Astrocyte of the spinal cord (primary cell): Measurements from ENCODE around the gene LGR6.

Experiments used
- DNase-seq: peaks from one replicate; pipeline ENCODE4 v3.0.0; 2011; ENCODE audit warnings: low read depth, low spot score
- H3K4me3 ChIP-seq: 2 replicates; pipeline ENCODE4 v1.5.1; 2011; ENCODE audit warnings: low read depth, mild to moderate bottlenecking, low read length, moderate library complexity
- in situ Hi-C: cut with HindIII; loops from 2 replicates; pipeline ENCODE4 v1.10.0; 2017; ENCODE audit warnings: low sequenced_read_pairs
- TF ChIP-seq, protein P1 (sequence below): IDR thresholded peaks from 2 replicates; pipeline ENCODE4 v1.5.1; 2012; ENCODE audit warnings: low read depth, mild to moderate bottlenecking, low read length, inconsistent platforms

Gene LGR6

DNA sequence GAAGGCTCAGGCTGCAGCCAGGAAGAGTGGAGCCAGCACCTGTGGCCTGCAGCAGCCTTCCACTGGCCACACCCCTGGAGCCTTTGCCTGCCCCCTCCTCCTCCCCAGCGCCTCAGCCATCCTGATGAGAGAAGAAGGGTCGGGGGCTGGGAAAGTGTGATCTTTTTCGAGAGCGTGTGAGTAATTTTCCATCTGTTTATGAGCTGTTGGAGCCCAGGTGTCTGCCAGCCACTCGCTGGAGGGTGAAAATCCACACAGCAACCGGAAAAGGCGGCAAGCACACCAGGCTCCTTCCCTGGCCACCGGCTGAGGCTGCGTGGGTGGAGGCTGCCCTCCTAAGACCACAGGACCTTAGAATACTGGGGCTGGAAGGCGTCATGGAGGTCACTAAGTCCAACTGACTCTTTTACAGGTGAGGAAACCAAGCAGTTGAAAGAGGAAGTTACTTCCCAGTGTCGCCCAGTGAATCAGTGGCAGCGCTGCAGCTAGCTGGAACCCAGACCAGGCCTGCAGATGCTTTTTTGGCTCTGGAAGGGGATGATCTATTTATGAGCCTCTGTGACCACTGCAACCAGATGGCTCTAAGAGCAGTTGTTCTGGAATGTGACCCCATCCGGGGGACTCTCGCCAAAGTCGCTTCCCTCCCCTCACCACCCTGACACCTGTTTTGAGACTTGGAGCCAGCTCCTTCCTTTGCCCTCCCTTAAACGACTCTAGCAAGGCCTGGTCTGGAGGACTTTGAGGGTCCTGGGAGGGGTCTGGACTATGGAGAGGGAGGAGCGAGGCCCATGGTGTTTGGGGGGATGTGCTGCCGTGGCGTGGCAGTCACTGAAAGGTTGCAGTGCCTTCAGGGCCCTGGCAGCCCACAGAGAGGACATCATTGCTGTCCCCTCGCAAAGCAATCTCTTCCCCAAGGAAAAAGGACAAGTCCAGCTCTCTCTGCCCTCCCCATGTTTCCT lies 54.5 kb downstream of the LGR6 start:
- no peak overlapping the region for H3K4me3 ChIP-seq
- TF ChIP-seq, protein P1, sequence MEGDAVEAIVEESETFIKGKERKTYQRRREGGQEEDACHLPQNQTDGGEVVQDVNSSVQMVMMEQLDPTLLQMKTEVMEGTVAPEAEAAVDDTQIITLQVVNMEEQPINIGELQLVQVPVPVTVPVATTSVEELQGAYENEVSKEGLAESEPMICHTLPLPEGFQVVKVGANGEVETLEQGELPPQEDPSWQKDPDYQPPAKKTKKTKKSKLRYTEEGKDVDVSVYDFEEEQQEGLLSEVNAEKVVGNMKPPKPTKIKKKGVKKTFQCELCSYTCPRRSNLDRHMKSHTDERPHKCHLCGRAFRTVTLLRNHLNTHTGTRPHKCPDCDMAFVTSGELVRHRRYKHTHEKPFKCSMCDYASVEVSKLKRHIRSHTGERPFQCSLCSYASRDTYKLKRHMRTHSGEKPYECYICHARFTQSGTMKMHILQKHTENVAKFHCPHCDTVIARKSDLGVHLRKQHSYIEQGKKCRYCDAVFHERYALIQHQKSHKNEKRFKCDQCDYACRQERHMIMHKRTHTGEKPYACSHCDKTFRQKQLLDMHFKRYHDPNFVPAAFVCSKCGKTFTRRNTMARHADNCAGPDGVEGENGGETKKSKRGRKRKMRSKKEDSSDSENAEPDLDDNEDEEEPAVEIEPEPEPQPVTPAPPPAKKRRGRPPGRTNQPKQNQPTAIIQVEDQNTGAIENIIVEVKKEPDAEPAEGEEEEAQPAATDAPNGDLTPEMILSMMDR = no peak
- DNase-seq = no peak
- in situ Hi-C loops = no loop called here

DNA sequence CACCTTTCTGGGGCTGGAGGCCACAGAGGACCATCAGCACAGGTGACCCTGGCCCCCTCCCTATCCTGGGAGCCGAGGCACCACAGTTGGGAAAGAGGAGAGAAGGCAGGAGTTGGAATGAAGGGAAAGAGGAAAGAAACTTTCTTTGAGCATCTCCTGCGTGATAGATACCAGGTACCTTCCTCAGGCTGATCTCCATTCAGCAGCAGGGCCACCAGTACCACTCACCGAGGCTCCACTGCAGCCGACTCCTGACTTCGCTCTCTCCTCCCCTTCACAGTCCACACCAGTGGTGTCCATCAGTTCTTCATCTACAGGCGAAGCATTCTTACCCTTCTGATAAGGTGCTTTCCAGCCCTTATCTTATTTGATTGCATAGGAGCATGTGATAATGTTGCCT lies 55.3 kb downstream of the LGR6 start:
- TF ChIP-seq, protein P1 = no peak
- in situ Hi-C loops = no loop called here
- H3K4me3 ChIP-seq = no peak overlapping the region
- no peak for DNase-seq

DNA sequence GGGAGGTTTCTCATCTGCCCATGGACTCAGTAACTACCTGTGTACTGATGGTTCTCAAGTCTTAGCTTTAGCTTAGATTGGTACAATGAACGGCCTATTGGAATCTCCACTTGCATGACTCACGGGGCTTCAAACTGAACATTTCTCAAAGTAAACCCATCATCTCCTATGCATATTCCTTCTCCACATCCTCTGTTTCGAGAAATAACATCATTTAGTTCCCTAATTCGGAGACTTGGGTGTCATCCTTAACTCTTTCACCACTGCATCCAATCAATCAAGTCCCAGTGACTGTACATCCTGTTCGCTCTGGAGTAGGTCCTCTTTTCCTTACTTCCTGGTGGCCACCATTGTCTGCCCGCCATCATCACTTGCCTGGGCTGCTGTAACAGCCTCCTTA lies 55.8 kb downstream of the LGR6 start:
- no peak overlapping the region for H3K4me3 ChIP-seq
- no peak for DNase-seq
- TF ChIP-seq, protein P1 = no peak
- in situ Hi-C loops = no loop called here

DNA sequence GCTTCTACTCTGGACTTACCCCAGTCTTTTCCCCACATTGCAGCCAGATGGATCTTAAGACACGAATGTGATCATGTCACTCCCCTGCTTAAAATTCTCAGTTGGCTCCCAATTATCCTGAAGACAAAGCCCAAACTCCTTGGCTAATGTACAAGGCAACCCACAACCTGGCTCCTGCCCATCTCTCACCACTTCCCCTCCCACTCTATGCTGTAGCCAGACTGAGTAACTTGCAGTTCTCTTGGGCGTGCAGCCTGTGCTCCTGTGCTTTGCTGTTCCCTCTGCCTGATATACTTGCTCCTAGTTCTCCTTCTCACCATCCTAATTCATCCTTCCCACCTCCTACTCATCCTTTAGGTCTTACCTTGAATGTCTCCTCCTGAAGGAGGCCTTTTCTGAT lies 56.2 kb downstream of the LGR6 start:
- peak; percentile 50 for DNase-seq
- H3K4me3 ChIP-seq = no peak overlapping the region
- in situ Hi-C loops = no loop called here
- TF ChIP-seq, protein P1 = no peak

DNA sequence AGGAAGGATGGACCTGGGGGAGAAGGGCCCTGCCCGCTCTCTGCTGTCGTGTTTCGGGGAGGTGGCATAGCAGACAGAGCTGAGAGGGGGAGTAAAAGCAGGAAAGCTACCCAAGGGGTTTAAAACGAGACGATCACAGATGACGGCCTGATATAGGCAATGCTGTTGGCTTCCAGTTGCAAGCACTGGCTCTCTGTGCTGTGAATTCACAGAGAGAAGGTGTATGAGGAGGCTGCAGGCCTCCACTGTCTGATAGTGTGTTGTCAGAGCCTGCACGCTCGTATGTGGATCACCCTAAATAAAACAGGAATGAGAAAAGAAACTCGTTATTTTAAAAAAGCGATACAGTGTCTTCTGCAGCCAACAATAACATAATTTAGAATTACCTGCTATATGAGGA lies 57.4 kb downstream of the LGR6 start:
- H3K4me3 ChIP-seq = no peak overlapping the region
- no peak for DNase-seq
- in situ Hi-C loops = no loop called here
- TF ChIP-seq, protein P1 = no peak

DNA sequence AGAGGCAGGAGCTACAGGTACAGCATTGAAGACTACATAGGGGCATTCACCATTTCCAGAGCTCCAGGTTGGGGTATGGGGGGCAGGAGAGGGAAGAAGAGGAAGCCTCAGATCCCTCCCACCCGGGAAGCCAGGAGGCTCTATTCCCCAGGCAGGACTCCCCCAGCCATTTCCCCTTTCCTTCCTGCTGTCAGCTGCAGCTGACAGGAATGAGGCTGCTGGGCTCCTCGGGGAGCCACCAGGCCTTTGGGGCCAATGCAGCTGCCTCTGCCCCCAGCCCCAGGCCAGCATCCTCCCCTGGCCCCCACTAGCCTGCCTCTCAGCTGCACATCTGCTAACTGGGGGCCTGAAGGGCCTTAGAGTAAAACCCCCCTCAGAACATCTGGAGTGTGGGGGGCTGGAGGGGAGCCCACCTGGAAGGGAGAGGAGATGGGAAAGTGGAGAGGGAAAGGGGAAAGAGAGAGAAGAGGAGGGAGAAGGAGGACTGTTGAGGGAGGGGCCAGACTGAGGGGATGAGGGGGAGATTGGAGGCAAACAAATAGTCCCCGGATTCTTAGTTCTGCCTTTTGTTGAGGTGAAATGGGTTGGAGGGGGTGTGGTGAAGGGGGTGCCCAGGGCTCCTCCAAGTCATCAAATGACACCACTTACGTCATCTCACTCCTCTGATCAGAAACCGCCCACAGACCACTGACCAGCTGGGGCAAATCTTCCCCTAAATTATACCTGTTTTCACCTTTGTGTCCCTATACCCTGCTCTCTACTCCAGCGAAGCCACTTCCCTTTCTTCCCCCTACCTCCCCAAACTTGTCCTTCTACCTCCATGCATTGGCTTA lies 58.0 kb downstream of the LGR6 start:
- TF ChIP-seq, protein P1 = no peak
- in situ Hi-C loops = no loop called here
- no peak overlapping the region for H3K4me3 ChIP-seq
- no peak for DNase-seq
